OCI-LY7 (cell line): ENCODE measurements around the gene ADGRF1.

Experiments
- CTCF ChIP-seq: fragments of 200-600 bp; sonication (generic); conservative IDR thresholded peaks from 2 replicates; pipeline ENCODE4 v1.5.1; 2014; ENCODE audit warnings: mild to moderate bottlenecking, antibody characterized with exemption, low read length, moderate library complexity, mixed read lengths
- EZH2phosphoT487 ChIP-seq: fragments of 200-600 bp; sonication (generic); IDR thresholded peaks from 2 replicates; pipeline ENCODE4 v1.6.1; 2018; ENCODE audit warnings: low read depth, borderline replicate concordance, mild to moderate bottlenecking, mixed run types, antibody characterized with exemption, low read length, moderate library complexity, mixed read lengths

DNA sequence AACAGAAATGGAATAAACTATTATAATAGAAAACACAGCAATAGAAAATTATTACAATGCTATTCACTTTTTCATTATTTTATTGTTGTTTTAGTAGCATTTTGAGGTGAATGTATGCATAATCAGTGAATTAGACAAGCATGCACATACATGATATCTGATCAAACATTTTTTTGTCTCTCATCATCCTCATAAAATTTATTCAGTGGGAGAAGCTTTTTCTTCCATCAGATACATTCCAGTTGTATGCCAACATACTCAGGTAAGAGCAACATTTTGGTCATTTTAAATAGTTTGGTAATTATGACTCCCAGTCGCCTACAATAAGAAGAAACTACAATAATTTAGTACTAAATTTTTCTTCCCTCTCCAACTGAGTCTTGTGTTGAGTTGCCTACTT, 44.5 kb downstream of the ADGRF1 start:
- no peak for TF ChIP-seq CTCF
- no peak for TF ChIP-seq EZH2phosphoT487
